Stimulated activated CD4-positive, alpha-beta T cell treated with anti-CD3 and anti-CD28 coated beads, Interleukin-2, amount 100 ng/mL, for 24 hours (primary cell): ENCODE results near the gene LENG8.
"Not testable (repeated sequence)": the region's sequence is repeated elsewhere in the genome, so short reads cannot be mapped to it uniquely, and the experiment has no call there.

ENCODE experiments used
- DNase-seq, 2 donors: peaks; one replicate each; pipeline ENCODE4 v3.0.0-alpha.2; 2020

The LENG8 gene

DNA sequence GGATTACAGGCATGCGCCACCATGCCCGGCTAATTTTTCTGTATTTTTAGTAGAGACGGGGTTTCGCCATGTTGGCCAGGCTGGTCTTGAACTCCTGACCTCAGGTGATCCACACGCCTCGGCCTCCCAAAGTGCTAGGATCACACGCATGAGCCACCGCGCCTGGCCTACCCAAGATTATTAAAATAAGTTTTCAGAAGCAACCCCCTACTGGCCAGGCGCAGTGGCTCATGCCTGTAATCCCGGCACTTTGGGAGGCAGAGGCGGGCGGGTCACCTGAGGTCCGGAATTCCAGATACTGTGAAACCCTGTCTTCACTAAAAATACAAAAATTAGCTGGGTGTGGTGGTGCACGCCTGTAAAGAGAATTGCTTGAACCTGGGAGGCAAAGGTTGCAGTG is 2.6 kb upstream of the LENG8 start:
- not testable (repeated sequence) for DNase-seq

- peak; percentile 55 to 60 for DNase-seq
These were observed 792 bp upstream of the LENG8 start for GRCh38 chr19:54448040-54448773.

DNA sequence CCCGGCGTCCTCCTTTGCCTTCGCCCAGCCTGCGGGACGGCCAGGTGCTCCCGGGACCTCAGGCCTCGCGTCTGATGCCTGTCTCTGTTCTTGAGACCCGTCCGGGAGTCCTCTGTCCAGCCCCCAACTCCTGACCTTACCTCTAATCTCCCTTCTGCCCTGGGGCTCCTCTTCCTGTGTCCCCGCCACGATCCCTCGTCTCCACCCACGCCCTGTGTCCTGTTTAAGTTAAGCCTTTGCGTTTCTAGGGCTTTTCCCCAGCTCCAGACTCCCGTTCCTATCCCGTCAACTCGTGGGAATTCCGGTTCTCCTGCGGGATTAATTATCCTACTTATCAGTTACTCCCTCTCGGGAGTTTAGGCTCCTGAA is 686 bp downstream of the LENG8 start:
- peak; percentile 35 to 37 for DNase-seq

DNA sequence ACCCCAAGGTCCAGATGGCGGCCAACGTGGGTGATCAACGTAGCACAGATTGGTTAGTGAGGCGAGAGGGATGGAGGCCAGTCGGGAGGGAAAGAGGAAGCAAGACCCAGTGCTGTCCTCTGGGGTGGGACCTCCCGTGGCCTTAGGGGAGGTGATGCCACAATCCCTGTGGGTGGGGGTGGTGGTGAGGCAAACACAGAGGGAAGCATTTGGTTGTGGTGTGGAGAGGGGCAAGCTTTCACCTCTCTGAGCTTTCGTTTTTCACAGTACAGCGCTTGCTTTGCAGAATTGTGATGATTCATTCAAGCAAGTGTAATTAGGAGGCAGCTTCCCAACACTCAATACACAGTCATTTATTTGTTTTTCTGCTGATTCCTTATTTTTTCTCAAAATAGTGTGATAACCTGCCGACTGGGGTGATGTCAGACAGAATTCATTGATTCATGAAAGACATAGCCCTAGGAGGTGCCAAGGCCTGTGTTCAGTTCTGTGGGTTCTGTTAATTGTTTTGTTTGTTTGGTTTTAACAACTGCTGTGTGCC is 2.4 kb downstream of the LENG8 start:
- DNase-seq, result peak in 1 of 2 donors; percentile 1

- DNase-seq, result no peak
These were observed 3.0 kb downstream of the LENG8 start for GRCh38 chr19:54451997-54452396.

GRCh38 chr19:54452626-54453025 is 3.6 kb downstream of the LENG8 start:
- DNase-seq, result no peak

- DNase-seq, result no peak
These were observed 5.2 kb downstream of the LENG8 start for GRCh38 chr19:54453921-54454780.

- no peak for DNase-seq
These were observed 6.0 kb downstream of the LENG8 start for GRCh38 chr19:54454781-54455675.

DNA sequence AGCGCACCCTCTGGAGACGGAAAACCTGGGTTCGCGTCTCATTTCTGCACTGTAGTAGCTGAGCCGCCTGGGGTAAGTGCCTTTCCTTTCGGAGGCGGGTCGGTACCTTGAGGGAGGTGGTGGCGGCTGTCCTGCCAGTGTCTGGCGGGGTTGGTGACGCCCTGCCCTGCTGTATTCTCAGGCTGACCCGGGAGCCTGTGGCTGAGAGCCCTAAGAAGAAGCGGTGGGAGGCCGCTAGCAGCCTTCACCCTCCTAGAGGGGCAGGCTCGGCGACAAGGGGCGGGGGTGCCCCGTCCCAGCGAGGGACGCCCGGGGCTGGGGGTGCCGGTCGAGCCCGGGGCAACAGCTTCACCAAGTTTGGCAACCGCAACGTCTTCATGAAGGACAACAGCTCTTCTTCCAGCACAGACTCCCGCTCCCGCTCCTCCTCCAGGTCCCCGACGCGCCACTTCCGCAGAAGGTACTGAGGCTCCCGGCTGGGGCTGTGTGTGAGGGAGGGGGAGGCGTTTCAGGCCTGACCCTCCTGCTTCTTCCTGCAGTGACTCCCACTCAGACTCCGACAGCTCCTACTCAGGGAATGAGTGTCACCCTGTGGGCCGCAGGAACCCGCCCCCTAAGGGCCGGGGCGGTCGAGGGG is 6.9 kb downstream of the LENG8 start:
- no peak for DNase-seq

GRCh38 chr19:54456423-54457373 is 7.7 kb downstream of the LENG8 start:
- no peak for DNase-seq

DNA sequence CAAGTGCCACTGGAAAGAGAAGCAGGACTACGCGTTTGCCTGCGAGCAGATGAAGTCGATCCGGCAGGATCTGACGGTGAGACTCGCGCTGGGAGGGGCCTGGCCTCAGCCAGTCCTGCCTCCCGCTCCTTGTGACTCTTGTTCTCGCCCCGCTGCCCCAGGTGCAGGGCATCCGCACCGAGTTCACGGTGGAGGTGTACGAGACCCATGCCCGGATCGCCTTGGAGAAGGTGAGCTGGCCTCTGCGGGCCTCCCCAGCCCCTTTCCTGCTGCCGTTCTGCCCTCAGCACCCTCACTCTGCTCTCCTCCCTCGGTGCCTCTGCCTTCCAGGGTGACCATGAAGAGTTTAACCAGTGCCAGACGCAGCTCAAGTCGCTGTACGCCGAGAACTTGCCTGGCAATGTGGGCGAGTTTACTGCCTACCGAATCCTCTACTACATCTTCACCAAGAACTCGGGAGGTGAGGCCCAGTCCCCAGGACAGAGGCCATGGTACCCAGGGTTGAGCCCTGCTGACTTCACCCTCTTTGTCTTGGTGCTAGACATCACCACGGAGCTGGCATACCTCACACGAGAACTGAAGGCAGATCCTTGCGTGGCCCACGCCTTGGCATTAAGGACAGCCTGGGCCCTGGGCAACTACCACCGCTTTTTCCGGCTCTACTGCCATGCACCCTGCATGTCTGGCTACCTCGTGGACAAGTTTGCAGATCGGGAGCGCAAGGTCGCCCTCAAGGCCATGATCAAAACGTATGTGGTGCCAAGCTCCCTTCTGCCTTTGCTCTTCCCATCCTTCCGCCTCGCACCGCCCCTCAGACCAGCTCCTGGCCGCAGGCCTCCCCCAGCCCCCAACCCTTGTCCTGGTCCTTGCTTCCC is 9.0 kb downstream of the LENG8 start:
- no peak for DNase-seq

GRCh38 chr19:54458648-54459281 is 9.8 kb downstream of the LENG8 start:
- no peak for DNase-seq

DNA sequence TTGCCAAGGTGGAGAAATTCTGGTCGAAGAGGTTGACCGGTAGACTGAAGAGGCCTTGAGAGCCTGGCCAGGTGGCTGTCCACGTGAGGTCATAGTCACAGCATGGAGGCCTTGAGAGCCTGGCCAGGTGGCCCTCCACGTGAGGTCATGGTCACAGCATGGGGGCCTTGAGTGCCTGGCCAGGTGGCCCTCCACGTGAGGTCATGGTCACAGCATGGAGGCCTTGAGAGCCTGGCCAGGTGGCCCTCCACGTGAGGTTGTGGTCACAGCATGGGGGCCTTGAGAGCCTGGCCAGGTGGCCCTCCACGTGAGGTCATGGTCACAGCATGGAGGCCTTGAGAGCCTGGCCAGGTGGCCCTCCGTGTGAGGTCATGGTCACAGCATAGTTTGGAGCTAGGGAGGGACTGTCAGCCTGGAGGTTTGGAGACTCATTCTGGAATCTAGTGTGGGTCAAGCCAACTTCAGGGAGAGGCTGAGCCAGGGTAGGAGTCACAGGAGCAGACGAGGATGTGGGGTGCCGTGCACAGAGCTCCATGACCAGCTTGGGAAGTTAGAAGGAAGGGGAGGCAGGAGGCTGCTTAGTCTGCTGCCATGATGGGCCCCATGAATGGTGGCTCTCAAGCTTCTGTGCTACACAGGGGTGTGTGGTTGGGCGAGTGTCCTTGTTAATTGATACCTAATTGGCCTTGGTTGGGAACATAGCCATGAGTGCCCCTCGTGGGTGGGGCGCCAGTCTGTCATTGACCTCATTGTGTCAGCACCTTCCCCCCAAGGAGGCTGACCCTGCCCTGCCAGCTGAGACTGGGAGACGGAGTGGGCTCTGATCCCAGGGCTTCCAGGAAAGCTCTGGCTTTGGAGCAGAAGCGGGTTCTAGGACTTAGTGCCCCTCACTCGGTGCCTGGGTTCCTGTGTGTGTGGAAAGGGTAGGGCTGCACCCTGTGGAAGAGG is 10.6 kb downstream of the LENG8 start:
- DNase-seq, result no peak

DNA sequence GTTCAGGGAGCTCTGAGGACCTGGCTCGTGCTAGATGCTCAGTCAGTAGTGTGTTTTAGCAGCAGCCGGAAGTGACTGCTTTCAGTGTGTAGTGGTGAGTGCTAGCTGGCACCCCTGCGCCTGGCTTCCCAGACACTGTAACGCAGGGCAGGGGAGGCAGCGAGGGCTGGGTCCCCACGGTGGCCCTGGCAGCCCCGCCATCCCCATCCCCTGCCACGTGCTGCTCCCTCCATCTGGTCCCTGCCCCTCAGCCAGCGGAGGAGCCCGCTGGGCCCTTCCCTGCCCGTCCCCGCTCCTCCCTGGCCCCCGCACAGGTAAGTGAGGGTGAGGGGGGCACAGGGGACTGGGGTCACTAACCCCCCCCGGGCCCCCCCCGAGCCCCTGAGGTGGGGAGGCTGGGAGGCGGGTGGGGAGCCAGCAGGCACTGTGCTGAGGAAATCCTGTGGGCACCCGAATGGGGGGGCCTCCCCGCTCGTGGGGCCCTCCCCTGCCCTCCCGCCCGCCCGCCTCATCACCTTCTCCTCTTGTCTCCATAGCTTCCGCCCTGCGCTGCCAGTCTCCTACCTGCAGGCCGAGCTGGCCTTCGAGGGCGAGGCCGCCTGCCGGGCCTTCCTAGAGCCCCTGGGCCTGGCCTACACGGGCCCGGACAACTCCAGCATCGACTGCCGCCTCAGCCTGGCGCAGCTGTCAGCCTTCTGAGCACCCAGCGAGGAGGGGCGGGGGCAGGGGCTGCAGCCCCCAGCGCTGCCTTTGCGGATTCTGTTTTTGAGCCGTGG is 11.4 kb downstream of the LENG8 start:
- no peak for DNase-seq

GRCh38 chr19:54461210-54461609 is 12.2 kb downstream of the LENG8 start:
- DNase-seq, result no peak

DNA sequence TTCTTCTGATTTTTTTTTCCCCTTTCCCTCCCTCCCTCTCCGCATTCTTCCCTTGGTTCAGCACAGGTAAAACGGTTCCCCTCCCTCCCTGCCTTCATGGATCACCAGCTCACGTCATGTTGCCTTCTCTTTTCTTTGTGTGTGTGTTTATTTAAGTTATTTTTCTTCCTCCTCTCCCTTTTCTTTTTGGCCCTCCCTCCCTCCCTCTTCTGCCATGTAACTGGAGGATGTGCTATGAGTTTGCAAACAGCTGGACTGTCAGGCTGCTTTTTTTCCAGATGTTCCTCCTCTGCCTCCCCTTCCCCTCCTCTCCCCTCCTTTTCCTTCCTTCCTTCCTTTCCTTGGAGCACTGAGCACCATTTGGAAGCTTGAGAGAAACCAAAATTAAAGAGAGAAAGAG is 12.6 kb downstream of the LENG8 start:
- no peak for DNase-seq

- no peak for DNase-seq
These were observed 13.2 kb downstream of the LENG8 start for GRCh38 chr19:54462047-54462654.
